HepG2 (cell line): Measurements from ENCODE around the gene RANBP3. TPM values are rescaled to one million over a fixed set of nuclear protein-coding genes. Genes with fewer than 3 reads are reported as not detected.

Experiments
- ETV5 ChIP-seq: IDR thresholded peaks from 2 replicates; pipeline ENCODE4 v1.6.1; 2018; ENCODE audit warnings: missing biosample characterization, missing genetic modification reagents, inconsistent platforms, borderline replicate concordance
- EZH2 ChIP-seq: conservative IDR thresholded peaks from 2 replicates; pipeline ENCODE4 v1.6.1; 2012; ENCODE audit warnings: mild to moderate bottlenecking, low read depth, low read length, moderate library complexity
- HNRNPL ChIP-seq: fragments of 200-400 bp; formaldehyde crosslinking; IDR thresholded peaks from 2 replicates; pipeline ENCODE4 v1.6.1; 2017; ENCODE audit warnings: mild to moderate bottlenecking, low read depth, low read length
- KLF9 ChIP-seq: IDR thresholded peaks from 2 replicates; pipeline ENCODE4 v1.6.1; 2016; ENCODE audit warnings: low read depth
- MIER2 ChIP-seq: IDR thresholded peaks from 2 replicates; pipeline ENCODE4 v1.6.1; 2016; ENCODE audit warnings: missing biosample characterization, missing genetic modification reagents
- RBFOX2 ChIP-seq: fragments of 200-400 bp; formaldehyde crosslinking; IDR thresholded peaks from 2 replicates; pipeline ENCODE4 v1.6.1; 2017; ENCODE audit warnings: low read depth, mild to moderate bottlenecking, low read length
- RFXANK ChIP-seq: IDR thresholded peaks from 2 replicates; pipeline ENCODE4 v1.6.1; 2016
- USF2 ChIP-seq, 2 experiments: sonication (generic) in 1 of 2; formaldehyde crosslinking in 1 of 2; IDR thresholded peaks; 2 replicates each; pipeline versions ENCODE4 v1.5.1 to v1.6.1; 2011 to 2020; ENCODE audit warnings: borderline replicate concordance in 1 of 2, low read depth in 1 of 2, low read length in 1 of 2, mild to moderate bottlenecking in 1 of 2, missing genetic modification reagents in 1 of 2, moderate library complexity in 1 of 2
- ZNF431 ChIP-seq: sonication (generic); formaldehyde crosslinking; IDR thresholded peaks from 2 replicates; pipeline ENCODE4 v1.9.0; 2022; ENCODE audit warnings: missing genetic modification reagents, low read depth, mild to moderate bottlenecking, borderline replicate concordance
- ZNF441 ChIP-seq: sonication (generic); formaldehyde crosslinking; IDR thresholded peaks from 2 replicates; pipeline ENCODE4 v1.7.0; 2021; ENCODE audit warnings: missing genetic modification reagents, borderline replicate concordance
- ZNF550 ChIP-seq: sonication (generic); formaldehyde crosslinking; IDR thresholded peaks from 2 replicates; pipeline ENCODE4 v1.4.0; 2020; ENCODE audit warnings: mild to moderate bottlenecking, missing genetic modification reagents, borderline replicate concordance
- ZNF766 ChIP-seq: sonication (generic); formaldehyde crosslinking; IDR thresholded peaks from 2 replicates; pipeline ENCODE4 v1.5.0; 2020; ENCODE audit warnings: missing genetic modification reagents, borderline replicate concordance
- ZNF878 ChIP-seq: sonication (generic); formaldehyde crosslinking; IDR thresholded peaks from 2 replicates; pipeline ENCODE4 v1.8.1; 2023; ENCODE audit warnings: mild to moderate bottlenecking, missing genetic modification reagents, moderate library complexity
- polyA plus RNA-seq, 8 experiments: library from polyadenylated mRNA; depleted of rRNA in 3 of 8; stranded (reverse) in 7 of 8; unstranded in 1 of 8; fragments of >200 nt; fragmentation: Illumina TruSeq in 4 of 8; extraction: Trizol in 4 of 8; gene quantifications; 2 replicates each; pipeline versions ENCODE4 v1.2.1 to v1.2.3, GENCODE V29; 2011 to 2016; ENCODE audit warnings: low read depth in 4 of 8, missing spikeins in 1 of 8, mixed read lengths in 1 of 8; ENCODE audit not compliant: insufficient read depth in 1 of 8
- total RNA-seq, 5 experiments: library from RNA; depleted of rRNA; stranded (reverse); fragments of >200 nt; fragmentation: Illumina TruSeq; extraction: Trizol; gene quantifications; 2 replicates each; pipeline ENCODE4 v1.2.3, GENCODE V29; 2016; ENCODE audit warnings: low read depth in 1 of 5
- TF ChIP-seq, protein P1 (sequence below): sonication (generic); formaldehyde crosslinking; IDR thresholded peaks from 2 replicates; pipeline ENCODE4 v1.5.0; 2020; ENCODE audit warnings: mild to moderate bottlenecking, missing genetic modification reagents
- TF ChIP-seq, protein P2 (sequence below): sonication (generic); formaldehyde crosslinking; IDR thresholded peaks from 2 replicates; pipeline ENCODE4; 2020; ENCODE audit warnings: missing genetic modification reagents, mild to moderate bottlenecking, borderline replicate concordance
- TF ChIP-seq, protein P3 (sequence below): IDR thresholded peaks from 2 replicates; pipeline ENCODE4 v1.6.1; 2012; ENCODE audit warnings: low read depth, low read length, improper control_type of control experiment

The RANBP3 gene
- total and polyA plus RNA-seq, 2 of the 13 experiments (the other 11 are each of a cell fraction or from before 2014, with no cell fraction given), result 39.5 to 149 TPM

GRCh38 chr19:5880604-5881078 is 97.3 kb downstream of the RANBP3 start (continued):
- TF ChIP-seq ZNF441 (CRISPR knock-in tag) (0 out of 2 replicates have a peak, but pooled peaks have one; percentile 48), ZNF766 (CRISPR knock-in tag) (no peak), KLF9 (CRISPR knock-in tag) (no peak), RFXANK (no peak), HNRNPL (peak; percentile 82), USF2 (IDR thresholded peaks at IDR 0.05; ENCODE audit: low read depth, low read length) (no peak), USF2 (CRISPR knock-in tag; IDR thresholded peaks at IDR 0.05; ENCODE audit: borderline replicate concordance) (no peak), ETV5 (CRISPR knock-in tag) (peak; percentile 71; the same call in 1 of the 2 replicates), MIER2 (CRISPR knock-in tag) (no peak), RBFOX2 (peak; percentile 45), ZNF431 (CRISPR knock-in tag) (no peak), ZNF878 (no peak), EZH2 (no peak), ZNF550 (CRISPR knock-in tag) (0 out of 2 replicates have a peak, but pooled peaks have one; percentile 51)
- TF ChIP-seq, protein P1, sequence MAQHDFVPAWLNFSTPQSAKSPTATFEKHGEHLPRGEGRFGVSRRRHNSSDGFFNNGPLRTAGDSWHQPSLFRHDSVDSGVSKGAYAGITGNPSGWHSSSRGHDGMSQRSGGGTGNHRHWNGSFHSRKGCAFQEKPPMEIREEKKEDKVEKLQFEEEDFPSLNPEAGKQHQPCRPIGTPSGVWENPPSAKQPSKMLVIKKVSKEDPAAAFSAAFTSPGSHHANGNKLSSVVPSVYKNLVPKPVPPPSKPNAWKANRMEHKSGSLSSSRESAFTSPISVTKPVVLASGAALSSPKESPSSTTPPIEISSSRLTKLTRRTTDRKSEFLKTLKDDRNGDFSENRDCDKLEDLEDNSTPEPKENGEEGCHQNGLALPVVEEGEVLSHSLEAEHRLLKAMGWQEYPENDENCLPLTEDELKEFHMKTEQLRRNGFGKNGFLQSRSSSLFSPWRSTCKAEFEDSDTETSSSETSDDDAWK (CRISPR knock-in tag), result no peak
- TF ChIP-seq, protein P2, sequence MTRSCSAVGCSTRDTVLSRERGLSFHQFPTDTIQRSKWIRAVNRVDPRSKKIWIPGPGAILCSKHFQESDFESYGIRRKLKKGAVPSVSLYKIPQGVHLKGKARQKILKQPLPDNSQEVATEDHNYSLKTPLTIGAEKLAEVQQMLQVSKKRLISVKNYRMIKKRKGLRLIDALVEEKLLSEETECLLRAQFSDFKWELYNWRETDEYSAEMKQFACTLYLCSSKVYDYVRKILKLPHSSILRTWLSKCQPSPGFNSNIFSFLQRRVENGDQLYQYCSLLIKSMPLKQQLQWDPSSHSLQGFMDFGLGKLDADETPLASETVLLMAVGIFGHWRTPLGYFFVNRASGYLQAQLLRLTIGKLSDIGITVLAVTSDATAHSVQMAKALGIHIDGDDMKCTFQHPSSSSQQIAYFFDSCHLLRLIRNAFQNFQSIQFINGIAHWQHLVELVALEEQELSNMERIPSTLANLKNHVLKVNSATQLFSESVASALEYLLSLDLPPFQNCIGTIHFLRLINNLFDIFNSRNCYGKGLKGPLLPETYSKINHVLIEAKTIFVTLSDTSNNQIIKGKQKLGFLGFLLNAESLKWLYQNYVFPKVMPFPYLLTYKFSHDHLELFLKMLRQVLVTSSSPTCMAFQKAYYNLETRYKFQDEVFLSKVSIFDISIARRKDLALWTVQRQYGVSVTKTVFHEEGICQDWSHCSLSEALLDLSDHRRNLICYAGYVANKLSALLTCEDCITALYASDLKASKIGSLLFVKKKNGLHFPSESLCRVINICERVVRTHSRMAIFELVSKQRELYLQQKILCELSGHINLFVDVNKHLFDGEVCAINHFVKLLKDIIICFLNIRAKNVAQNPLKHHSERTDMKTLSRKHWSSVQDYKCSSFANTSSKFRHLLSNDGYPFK (CRISPR knock-in tag), result no peak
- TF ChIP-seq, protein P3, sequence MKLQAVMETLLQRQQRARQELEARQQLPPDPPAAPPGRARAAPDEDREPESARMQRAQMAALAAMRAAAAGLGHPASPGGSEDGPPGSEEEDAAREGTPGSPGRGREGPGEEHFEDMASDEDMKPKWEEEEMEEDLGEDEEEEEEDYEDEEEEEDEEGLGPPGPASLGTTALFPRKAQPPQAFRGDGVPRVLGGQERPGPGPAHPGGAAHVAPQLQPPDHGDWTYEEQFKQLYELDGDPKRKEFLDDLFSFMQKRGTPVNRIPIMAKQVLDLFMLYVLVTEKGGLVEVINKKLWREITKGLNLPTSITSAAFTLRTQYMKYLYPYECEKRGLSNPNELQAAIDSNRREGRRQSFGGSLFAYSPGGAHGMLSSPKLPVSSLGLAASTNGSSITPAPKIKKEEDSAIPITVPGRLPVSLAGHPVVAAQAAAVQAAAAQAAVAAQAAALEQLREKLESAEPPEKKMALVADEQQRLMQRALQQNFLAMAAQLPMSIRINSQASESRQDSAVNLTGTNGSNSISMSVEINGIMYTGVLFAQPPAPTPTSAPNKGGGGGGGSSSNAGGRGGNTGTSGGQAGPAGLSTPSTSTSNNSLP, result no peak; the same call in 1 of the 2 replicates
